GM19099 (cell line): Measurements from ENCODE around the gene SLC18A2.

Experiments used
- POLR2A ChIP-seq: IDR thresholded peaks from 3 replicates; pipeline ENCODE4 v1.6.1; 2011; ENCODE audit warnings: low read depth; ENCODE audit not compliant: insufficient read length; ENCODE audit errors: extremely low read depth

Gene SLC18A2

GRCh38 chr10:117224881-117225280 lies 16.0 kb upstream of the SLC18A2 start:
- no peak for TF ChIP-seq POLR2A

- TF ChIP-seq POLR2A: no peak
These were observed 14.0 kb upstream of the SLC18A2 start for GRCh38 chr10:117226813-117227451.

- no peak for TF ChIP-seq POLR2A
These were observed 12.7 kb upstream of the SLC18A2 start for GRCh38 chr10:117228210-117228609.

GRCh38 chr10:117237401-117237991 lies 3.4 kb upstream of the SLC18A2 start:
- no peak for TF ChIP-seq POLR2A

- no peak for TF ChIP-seq POLR2A
These were observed 1.9 kb upstream of the SLC18A2 start for GRCh38 chr10:117239051-117239450.

- no peak for TF ChIP-seq POLR2A
These were observed 943 bp upstream of the SLC18A2 start for GRCh38 chr10:117239721-117240620.

- TF ChIP-seq POLR2A: no peak
These were observed 888 bp downstream of the SLC18A2 start for GRCh38 chr10:117241541-117242462.

GRCh38 chr10:117242463-117242832 lies 1.5 kb downstream of the SLC18A2 start:
- TF ChIP-seq POLR2A: no peak

- no peak for TF ChIP-seq POLR2A
These were observed 6.2 kb downstream of the SLC18A2 start for GRCh38 chr10:117246997-117247671.

GRCh38 chr10:117248750-117249465 lies 8.0 kb downstream of the SLC18A2 start:
- no peak for TF ChIP-seq POLR2A

- no peak for TF ChIP-seq POLR2A
These were observed 8.7 kb downstream of the SLC18A2 start for GRCh38 chr10:117249493-117250093.

GRCh38 chr10:117250411-117250810 lies 9.5 kb downstream of the SLC18A2 start:
- no peak for TF ChIP-seq POLR2A

GRCh38 chr10:117253908-117254307 lies 13.0 kb downstream of the SLC18A2 start:
- TF ChIP-seq POLR2A: no peak

GRCh38 chr10:117254338-117254737 lies 13.4 kb downstream of the SLC18A2 start:
- no peak for TF ChIP-seq POLR2A
